SHP77 treated with DMSO at 0.1 percent for 48 hours (cell line): ENCODE results near the gene KLF1.
"Not testable (repeated sequence)": the region's sequence is repeated elsewhere in the genome, so short reads cannot be mapped to it uniquely, and the experiment has no call there.

Experiments
- DNase-seq: peaks from one replicate; lab custom pipeline; 2025; lab: John Stamatoyannopoulos, UW

Gene KLF1

GRCh38 chr19:12886969-12887747 lies at the start of gene KLF1:
KLF1 (minus strand) TSS chr19:12887201; CDS start chr19:12887140, 61 bp downstream.
- no peak for DNase-seq

- DNase-seq, result no peak
Observed at GRCh38 chr19:12936582-12936981, 49.6 kb upstream of the KLF1 start.

- DNase-seq, result no peak
Observed at GRCh38 chr19:12935071-12935470, 48.1 kb upstream of the KLF1 start.

- DNase-seq, result peak; percentile 75
Observed at GRCh38 chr19:12933287-12934072, 46.5 kb upstream of the KLF1 start, which contains the start of gene FARSA. FARSA (minus strand) TSS chr19:12933711; CDS start chr19:12933696, 15 bp downstream.

- no peak for DNase-seq
Observed at GRCh38 chr19:12932392-12933286, 45.6 kb upstream of the KLF1 start.

GRCh38 chr19:12930002-12930645 lies 43.1 kb upstream of the KLF1 start:
- no peak for DNase-seq

GRCh38 chr19:12924621-12925310 lies 37.8 kb upstream of the KLF1 start:
- DNase-seq, result no peak

- DNase-seq, result no peak
Observed at GRCh38 chr19:12922959-12923358, 36.0 kb upstream of the KLF1 start.

GRCh38 chr19:12921047-12921446 lies 34.0 kb upstream of the KLF1 start:
- DNase-seq, result no peak

- no peak for DNase-seq
Observed at GRCh38 chr19:12918253-12918652, 31.3 kb upstream of the KLF1 start.

GRCh38 chr19:12915860-12916259 lies 28.9 kb upstream of the KLF1 start:
- DNase-seq, result not testable (repeated sequence)

GRCh38 chr19:12913851-12914690 lies 27.1 kb upstream of the KLF1 start:
- no peak for DNase-seq

- DNase-seq, result peak; percentile 80
Observed at GRCh38 chr19:12913011-12913561, 26.1 kb upstream of the KLF1 start.

GRCh38 chr19:12912571-12912970 lies 25.6 kb upstream of the KLF1 start:
- DNase-seq, result peak; percentile 45

- DNase-seq, result no peak
Observed at GRCh38 chr19:12907166-12907565, 20.2 kb upstream of the KLF1 start.

- no peak for DNase-seq
Observed at GRCh38 chr19:12899891-12900518, 13.0 kb upstream of the KLF1 start.

GRCh38 chr19:12896460-12896859 lies 9.5 kb upstream of the KLF1 start:
- DNase-seq, result no peak

GRCh38 chr19:12893582-12893981 lies 6.6 kb upstream of the KLF1 start:
- no peak for DNase-seq

- no peak for DNase-seq
Observed at GRCh38 chr19:12891553-12892021, 4.6 kb upstream of the KLF1 start.
